BLaER1 treated with 17β-estradiol and CSF1 and Interleukin-3, amounts not matched to agents 10 nM and 100 nM (cell line): ENCODE measurements around the gene PSMD3.

ENCODE experiments used
- H3K27ac ChIP-seq, 11 experiments: shearing (Covaris generic); formaldehyde crosslinking; 2 replicates each; pipeline ENCODE4 v1.8.1; 2022
- H3K27me3 ChIP-seq, 11 experiments: shearing (Covaris generic); formaldehyde crosslinking; 2 replicates each; pipeline ENCODE4 v1.8.1; 2022
- H3K36me3 ChIP-seq, 11 experiments: shearing (Covaris generic); formaldehyde crosslinking; 2 replicates each; pipeline ENCODE4 v1.8.1; 2022
- H3K4me1 ChIP-seq, 10 experiments: shearing (Covaris generic); formaldehyde crosslinking; 2 replicates each; pipeline ENCODE4 v1.8.1; 2022
- H3K4me2 ChIP-seq, 11 experiments: shearing (Covaris generic); formaldehyde crosslinking; 2 replicates each; pipeline ENCODE4 v1.8.1; 2022
- H3K4me3 ChIP-seq, 10 experiments: shearing (Covaris generic); formaldehyde crosslinking; 2 replicates each; pipeline ENCODE4 v1.8.1; 2022
- H3K9ac ChIP-seq, 11 experiments: shearing (Covaris generic); formaldehyde crosslinking; 2 replicates each; pipeline ENCODE4 v1.8.1; 2022
- H3K9me3 ChIP-seq, 11 experiments: shearing (Covaris generic); formaldehyde crosslinking; replicated peaks in 1 of 11; 2 replicates each; pipeline ENCODE4 v1.8.1; 2022
- H4K20me1 ChIP-seq, 11 experiments: shearing (Covaris generic); formaldehyde crosslinking; 2 replicates each; pipeline ENCODE4 v1.8.1; 2022
- Cebpa-rat ChIP-seq, 11 experiments: shearing (Covaris generic); IDR thresholded peaks; 2 replicates each; pipeline ENCODE4 v1.8.1; 2022

PSMD3 gene

DNA sequence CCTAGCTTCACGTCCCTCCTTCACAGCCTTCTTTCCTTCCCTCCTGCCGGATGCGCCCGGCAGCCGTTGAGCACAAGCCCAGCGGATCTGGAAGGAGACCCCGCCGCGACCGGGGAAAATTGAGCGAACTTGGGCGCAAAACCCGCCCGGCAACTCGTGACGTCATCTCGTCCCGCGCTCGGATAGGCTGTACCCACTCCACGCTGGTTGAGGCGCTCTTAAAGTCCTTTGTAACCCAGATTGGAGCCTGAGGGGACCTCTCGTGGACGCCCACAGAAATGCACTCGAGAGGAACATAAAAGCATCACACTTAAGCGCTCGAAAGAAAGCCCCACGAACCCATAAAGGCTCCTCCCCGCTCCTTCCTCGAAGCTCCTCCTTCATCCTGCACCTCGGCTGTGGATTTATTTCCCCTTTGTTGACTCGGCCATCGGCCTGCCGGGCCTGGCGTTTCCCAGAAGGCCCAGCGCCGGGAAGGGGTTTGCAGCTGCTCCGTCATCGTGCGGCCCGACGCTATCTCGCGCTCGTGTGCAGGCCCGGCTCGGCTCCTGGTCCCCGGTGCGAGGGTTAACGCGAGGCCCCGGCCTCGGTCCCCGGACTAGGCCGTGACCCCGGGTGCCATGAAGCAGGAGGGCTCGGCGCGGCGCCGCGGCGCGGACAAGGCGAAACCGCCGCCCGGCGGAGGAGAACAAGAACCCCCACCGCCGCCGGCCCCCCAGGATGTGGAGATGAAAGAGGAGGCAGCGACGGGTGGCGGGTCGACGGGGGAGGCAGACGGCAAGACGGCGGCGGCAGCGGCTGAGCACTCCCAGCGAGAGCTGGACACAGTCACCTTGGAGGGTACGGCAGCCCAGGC lies at the start of gene PSMD3:
Gene PSMD3, plus strand, starts transcription at position 457 of the 856 bp plus-strand sequence. Its CDS starts 164 bp downstream, at position 621.
- no peak for TF ChIP-seq Cebpa-rat (IDR thresholded peaks at IDR 0.05)
- Histone ChIP-seq H3K9me3 (no peaks in the 10 kb centered on the region), H3K27ac (peak within 1 kb of the TSS; percentile 91 to 100 (median 97))

DNA sequence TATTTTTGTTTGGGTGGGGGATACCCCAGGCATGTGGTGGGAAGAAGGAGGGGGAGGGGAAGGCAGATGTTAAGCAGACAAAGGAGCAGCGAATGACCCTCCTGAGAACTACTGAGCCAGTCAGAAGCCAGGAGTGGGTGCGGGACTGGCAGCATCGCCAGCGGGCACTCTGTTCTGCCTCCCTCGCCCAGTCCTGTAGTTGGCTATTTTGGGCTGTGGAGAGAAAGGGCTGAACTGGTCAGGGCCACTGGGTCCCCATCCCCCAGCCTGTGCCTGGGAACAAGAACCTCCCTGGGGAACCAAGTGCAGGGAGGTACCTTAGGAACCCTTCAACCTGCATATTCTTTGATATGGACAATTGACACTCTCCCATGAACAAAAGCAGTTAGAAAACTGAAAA lies 46.7 kb upstream of the PSMD3 start:
- Histone ChIP-seq H4K20me1 (0 out of 22 replicates have a peak, but pooled peaks cover 0 to under 1% (median 0%) of the 10 kb centered on the region in 11 experiments), H3K36me3 (no peaks in the 10 kb centered on the region), H3K9me3 (peaks cover 0 to 4% (median 0%) of the 10 kb centered on the region in 11 experiments; a peak in 1 of 22 replicates), H3K4me3 (peak overlapping the region in 4 of 10 experiments; percentile 14 to 38 (median 22); a peak in 3 of 20 replicates), H3K4me1 (peaks cover 30 to 83% (median 76%) of the 10 kb centered on the region in 10 experiments), H3K27ac (peak overlapping the region in 8 of 11 experiments; percentile 7 to 85 (median 70); a peak in 16 of 22 replicates), H3K27me3 (no peaks in the 10 kb centered on the region), H3K9ac (peak overlapping the region in 8 of 11 experiments; percentile 14 to 71 (median 60); a peak in 14 of 22 replicates), H3K4me2 (peak overlapping the region; percentile 54 to 85 (median 78))
- no peak for TF ChIP-seq Cebpa-rat (IDR thresholded peaks at IDR 0.05)

More for the DNA sequence above, at the start of gene PSMD3:
- Histone ChIP-seq H3K36me3 (peaks cover 16 to 34% (median 22%) of the 10 kb centered on the region in 11 experiments), H3K4me2 (peak within 1 kb of the TSS; percentile 82 to 97 (median 91)), H3K4me3 (peak within 1 kb of the TSS; percentile 81 to 98 (median 90)), H3K27me3 (no peaks in the 10 kb centered on the region), H3K4me1 (peaks cover 23 to 27% (median 25%) of the 10 kb centered on the region in 10 experiments), H3K9ac (peak within 1 kb of the TSS; percentile 93 to 100 (median 98)), H4K20me1 (peaks cover 13 to 48% (median 47%) of the 10 kb centered on the region in 11 experiments; a peak in 21 of 22 replicates)

DNA sequence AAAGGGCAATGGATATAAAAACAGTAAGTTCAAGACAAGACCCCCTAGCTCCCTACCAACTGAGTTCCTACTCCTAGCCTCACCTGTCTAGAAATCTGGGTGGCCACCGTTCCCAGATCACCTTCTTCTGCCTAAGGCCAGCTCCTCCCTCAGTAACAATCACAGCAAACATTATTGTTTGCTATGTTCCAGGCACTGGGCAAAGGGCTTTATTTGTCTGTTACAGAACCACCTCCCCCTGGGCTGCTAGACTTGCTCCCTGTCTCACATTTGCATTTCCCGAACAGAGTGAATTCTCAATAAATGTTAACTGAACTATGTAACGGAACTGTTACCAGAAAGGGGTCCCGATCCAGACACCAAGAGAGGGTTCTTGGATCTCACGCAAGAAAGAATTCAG lies 46.3 kb upstream of the PSMD3 start:
- Histone ChIP-seq H3K4me2 (peak overlapping the region; percentile 54 to 85 (median 78); a peak in 20 of 22 replicates), H3K9me3 (peaks cover 0 to 4% (median 0%) of the 10 kb centered on the region in 11 experiments; a peak in 1 of 22 replicates), H3K9ac (peak overlapping the region in 8 of 11 experiments; percentile 14 to 71 (median 60); a peak in 11 of 22 replicates), H3K36me3 (no peaks in the 10 kb centered on the region), H3K4me3 (no peak overlapping the region), H3K27ac (peak overlapping the region in 7 of 11 experiments; percentile 7 to 85 (median 78); a peak in 13 of 22 replicates), H3K27me3 (no peaks in the 10 kb centered on the region), H4K20me1 (no peaks in the 10 kb centered on the region), H3K4me1 (peaks cover 30 to 83% (median 76%) of the 10 kb centered on the region in 10 experiments)
- no peak for TF ChIP-seq Cebpa-rat (IDR thresholded peaks at IDR 0.05)

DNA sequence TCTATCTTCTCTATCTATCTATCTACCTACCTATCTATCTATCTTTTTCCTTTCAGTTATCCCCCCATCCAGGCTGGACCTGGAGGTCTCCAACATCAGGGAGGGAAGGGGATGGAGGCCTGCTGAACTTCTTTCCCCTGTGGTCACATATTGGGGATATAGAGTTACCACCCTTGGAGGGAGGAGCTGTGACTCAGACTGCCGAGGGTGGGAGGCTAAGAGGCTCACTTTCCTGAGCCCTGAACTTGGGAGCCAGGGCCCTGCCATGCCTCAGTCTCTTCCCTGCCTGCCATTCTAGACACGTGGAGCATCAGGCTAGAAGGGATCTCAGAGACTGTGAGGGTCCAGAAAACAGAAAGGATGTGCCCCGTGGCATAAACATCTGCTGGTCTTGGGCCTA lies 44.7 kb upstream of the PSMD3 start:
- H3K4me2 ChIP-seq, result peak overlapping the region; percentile 12 to 82 (median 37); a peak in 15 of 22 replicates
- H4K20me1 ChIP-seq, result no peaks in the 10 kb centered on the region
- no peaks in the 10 kb centered on the region for H3K36me3 ChIP-seq
- no peak for TF ChIP-seq Cebpa-rat (IDR thresholded peaks at IDR 0.05)
- H3K27me3 ChIP-seq, result no peaks in the 10 kb centered on the region
- peak overlapping the region in 1 of 11 experiments; percentile 19; a peak in 1 of 22 replicates for H3K27ac ChIP-seq
- peaks cover 30 to 84% (median 78%) of the 10 kb centered on the region in 10 experiments for H3K4me1 ChIP-seq
- peaks cover 0 to 4% (median 0%) of the 10 kb centered on the region in 11 experiments; a peak in 1 of 22 replicates for H3K9me3 ChIP-seq
- peak overlapping the region in 1 of 11 experiments; percentile 53; a peak in 1 of 22 replicates for H3K9ac ChIP-seq
- no peak overlapping the region for H3K4me3 ChIP-seq

DNA sequence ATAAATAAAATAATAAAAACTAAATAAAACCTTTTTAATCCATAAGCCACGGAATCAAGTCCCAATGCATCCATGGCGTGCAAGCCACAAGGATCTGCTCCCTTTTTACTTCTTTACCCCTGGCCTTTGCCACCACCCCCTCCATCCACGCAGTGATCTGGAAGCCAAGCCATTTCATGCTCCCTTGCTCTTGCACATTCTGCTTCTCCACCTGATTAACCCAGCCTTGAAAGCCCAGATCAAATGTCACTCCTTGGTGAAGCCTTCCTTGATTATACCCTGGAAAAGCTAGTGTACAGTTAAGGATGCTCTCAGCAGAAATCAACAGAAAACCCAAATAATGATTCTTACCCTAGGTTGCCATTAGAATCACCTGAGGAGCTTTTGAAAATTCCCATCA lies 43.2 kb upstream of the PSMD3 start:
- H3K4me3 ChIP-seq, result no peak overlapping the region
- H3K4me1 ChIP-seq, result peaks cover 30 to 86% (median 77%) of the 10 kb centered on the region in 10 experiments
- peaks cover 0 to 4% (median 0%) of the 10 kb centered on the region in 11 experiments; a peak in 1 of 22 replicates for H3K9me3 ChIP-seq
- H4K20me1 ChIP-seq, result no peaks in the 10 kb centered on the region
- 0 out of 22 replicates have a peak overlapping the region, but pooled peaks of 1 of the 11 experiments have one; percentile 83 for H3K27ac ChIP-seq
- H3K9ac ChIP-seq, result no peak overlapping the region
- H3K36me3 ChIP-seq, result no peaks in the 10 kb centered on the region
- no peak for TF ChIP-seq Cebpa-rat (IDR thresholded peaks at IDR 0.05)
- H3K4me2 ChIP-seq, result peak overlapping the region in 5 of 11 experiments; percentile 5 to 81 (median 71); a peak in 9 of 22 replicates
- no peaks in the 10 kb centered on the region for H3K27me3 ChIP-seq

DNA sequence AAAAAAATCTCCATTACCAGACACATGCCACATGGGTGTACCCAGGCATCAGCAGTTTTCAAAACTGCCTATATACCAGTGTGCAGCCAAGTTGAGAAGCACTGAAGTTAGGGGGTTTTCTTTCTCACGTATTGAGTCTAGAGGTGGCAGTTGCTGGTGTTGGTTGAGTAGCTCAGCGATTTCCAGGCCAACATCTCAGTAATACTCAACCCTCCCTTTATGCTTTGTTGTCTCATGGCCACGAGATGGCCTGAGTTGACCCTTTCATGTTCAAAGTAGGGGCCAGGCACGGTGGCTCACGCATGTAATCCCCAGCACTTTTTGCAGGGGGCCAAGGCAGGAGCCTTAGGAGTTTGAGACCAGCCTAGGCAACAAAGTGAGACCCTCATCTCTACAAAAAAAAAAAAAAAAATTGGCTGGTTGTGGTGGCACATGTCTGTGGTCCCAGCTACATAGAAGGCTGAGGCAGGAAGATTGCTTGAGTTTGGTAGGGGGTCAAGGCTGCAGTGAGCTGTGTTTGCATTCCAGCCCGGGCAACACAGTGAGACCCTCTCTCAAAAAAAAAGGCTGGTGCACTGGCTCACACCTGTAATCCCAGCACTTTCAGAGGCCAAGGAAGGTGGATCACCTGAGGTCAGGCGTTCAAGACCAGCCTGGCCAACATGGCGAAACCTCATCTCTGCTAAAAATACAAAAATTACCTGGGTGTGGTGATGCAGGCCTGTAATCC lies 42.3 kb upstream of the PSMD3 start:
- H3K4me3 ChIP-seq, result no peak overlapping the region
- H3K4me2 ChIP-seq, result peak overlapping the region in 9 of 11 experiments; percentile 6 to 81 (median 74); a peak in 12 of 22 replicates
- H3K36me3 ChIP-seq, result no peaks in the 10 kb centered on the region
- H3K9me3 ChIP-seq, result no peaks in the 10 kb centered on the region
- no peak overlapping the region for H3K9ac ChIP-seq
- peak overlapping the region in 2 of 11 experiments; percentile 16 to 83; a peak in 2 of 22 replicates for H3K27ac ChIP-seq
- no peaks in the 10 kb centered on the region for H3K27me3 ChIP-seq
- peaks cover 30 to 83% (median 73%) of the 10 kb centered on the region in 10 experiments for H3K4me1 ChIP-seq
- TF ChIP-seq Cebpa-rat (IDR thresholded peaks at IDR 0.05), result no peak
- no peaks in the 10 kb centered on the region for H4K20me1 ChIP-seq

DNA sequence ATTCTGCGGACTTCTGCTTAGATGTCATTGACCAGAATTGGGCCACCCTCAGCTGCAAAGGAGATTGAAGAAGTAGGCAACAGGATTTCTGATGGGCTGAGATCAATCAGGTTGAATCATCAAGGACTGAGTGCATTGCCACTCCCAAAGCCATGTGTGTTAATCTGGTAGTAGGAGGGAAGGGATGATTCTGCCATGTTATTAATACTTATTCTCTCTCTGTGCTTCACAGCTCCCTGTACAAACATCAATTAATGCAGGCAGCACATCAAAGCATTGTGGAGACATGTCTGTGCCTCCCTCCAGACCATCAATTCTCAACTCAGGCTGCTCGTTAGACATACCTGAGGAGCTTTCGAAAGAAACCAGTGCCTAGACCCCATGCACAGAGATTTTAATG lies 41.5 kb upstream of the PSMD3 start:
- H3K9me3 ChIP-seq, result no peaks in the 10 kb centered on the region
- H3K9ac ChIP-seq, result peak overlapping the region in 5 of 11 experiments; percentile 17 to 74 (median 70); a peak in 5 of 22 replicates
- no peaks in the 10 kb centered on the region for H3K27me3 ChIP-seq
- H3K27ac ChIP-seq, result peak overlapping the region in 7 of 11 experiments; percentile 31 to 83 (median 76); a peak in 9 of 22 replicates
- H3K4me2 ChIP-seq, result peak overlapping the region; percentile 40 to 81 (median 73)
- TF ChIP-seq Cebpa-rat (IDR thresholded peaks at IDR 0.05), result no peak
- peaks cover 29 to 83% (median 73%) of the 10 kb centered on the region in 10 experiments for H3K4me1 ChIP-seq
- H4K20me1 ChIP-seq, result no peaks in the 10 kb centered on the region
- H3K4me3 ChIP-seq, result no peak overlapping the region
- H3K36me3 ChIP-seq, result no peaks in the 10 kb centered on the region
